Measurements from ENCODE around the gene CPNE4.

The CPNE4 gene

GRCh38 chr3:131881777-131882176 is 153.0 kb downstream of the CPNE4 start:
- FAIRE-seq, result no peak
- no peak for DNase-seq (ENCODE audit: insufficient read length, low spot score)
- TF ChIP-seq POU2F2 (IDR thresholded peaks at IDR 0.05; ENCODE audit: low read depth, low read length), result no peak
- no peak for TF ChIP-seq POLR2AphosphoS5 (IDR thresholded peaks at IDR 0.05; ENCODE audit: low read depth, low read length)
- no peak for TF ChIP-seq POLR2A (IDR thresholded peaks at IDR 0.05; ENCODE audit: low read depth, low read length)

GRCh38 chr3:131880948-131881347 is 153.9 kb downstream of the CPNE4 start:
- no peak for DNase-seq (ENCODE audit: insufficient read length, low spot score)
- FAIRE-seq, result no peak
- no peak for TF ChIP-seq POLR2A (IDR thresholded peaks at IDR 0.05; ENCODE audit: low read depth, low read length)
- TF ChIP-seq POU2F2 (IDR thresholded peaks at IDR 0.05; ENCODE audit: low read depth, low read length), result no peak
- TF ChIP-seq TAF1 (IDR thresholded peaks at IDR 0.05; ENCODE audit: low read depth, low read length), result no peak
- TF ChIP-seq SPI1 (IDR thresholded peaks at IDR 0.05; ENCODE audit: low read depth, low read length), result no peak
- TF ChIP-seq POLR2AphosphoS5 (IDR thresholded peaks at IDR 0.05; ENCODE audit: low read depth, low read length), result no peak

GRCh38 chr3:131868203-131868602 is 166.6 kb downstream of the CPNE4 start:
- TF ChIP-seq SPI1 (IDR thresholded peaks at IDR 0.05; ENCODE audit: low read depth, low read length), result no peak
- no peak for TF ChIP-seq PAX5 (IDR thresholded peaks at IDR 0.05; ENCODE audit: insufficient read depth, low read length, severe bottlenecking)
- TF ChIP-seq POU2F2 (IDR thresholded peaks at IDR 0.05; ENCODE audit: low read depth, low read length), result no peak
- TF ChIP-seq POLR2AphosphoS5 (IDR thresholded peaks at IDR 0.05; ENCODE audit: low read depth, low read length), result no peak
- TF ChIP-seq TAF1 (IDR thresholded peaks at IDR 0.05; ENCODE audit: low read depth, low read length), result no peak
- TF ChIP-seq POLR2A (IDR thresholded peaks at IDR 0.05; ENCODE audit: low read depth, low read length), result no peak
- DNase-seq (ENCODE audit: insufficient read length, low spot score) (no peak), FAIRE-seq (no peak)

GRCh38 chr3:131856171-131856570 is 178.6 kb downstream of the CPNE4 start:
- DNase-seq (ENCODE audit: insufficient read length, low spot score) (no peak), FAIRE-seq (no peak)
- TF ChIP-seq POU2F2 (IDR thresholded peaks at IDR 0.05; ENCODE audit: low read depth, low read length) (no peak), PAX5 (IDR thresholded peaks at IDR 0.05; ENCODE audit: insufficient read depth, low read length, severe bottlenecking) (no peak), POLR2A (IDR thresholded peaks at IDR 0.05; ENCODE audit: low read depth, low read length) (no peak), TAF1 (IDR thresholded peaks at IDR 0.05; ENCODE audit: low read depth, low read length) (no peak), SPI1 (IDR thresholded peaks at IDR 0.05; ENCODE audit: low read depth, low read length) (no peak), POLR2AphosphoS5 (IDR thresholded peaks at IDR 0.05; ENCODE audit: low read depth, low read length) (no peak)

GRCh38 chr3:131850223-131850622 is 184.6 kb downstream of the CPNE4 start:
- DNase-seq (ENCODE audit: insufficient read length, low spot score) (no peak), FAIRE-seq (no peak)
- TF ChIP-seq TAF1 (IDR thresholded peaks at IDR 0.05; ENCODE audit: low read depth, low read length) (no peak), POU2F2 (IDR thresholded peaks at IDR 0.05; ENCODE audit: low read depth, low read length) (no peak), PAX5 (IDR thresholded peaks at IDR 0.05; ENCODE audit: insufficient read depth, low read length, severe bottlenecking) (no peak), POLR2A (IDR thresholded peaks at IDR 0.05; ENCODE audit: low read depth, low read length) (no peak), SPI1 (IDR thresholded peaks at IDR 0.05; ENCODE audit: low read depth, low read length) (no peak), POLR2AphosphoS5 (IDR thresholded peaks at IDR 0.05; ENCODE audit: low read depth, low read length) (no peak)

GRCh38 chr3:131849616-131850015 is 185.2 kb downstream of the CPNE4 start:
- no peak for FAIRE-seq
- no peak for DNase-seq (ENCODE audit: insufficient read length, low spot score)
- TF ChIP-seq SPI1 (IDR thresholded peaks at IDR 0.05; ENCODE audit: low read depth, low read length), result no peak
- no peak for TF ChIP-seq PAX5 (IDR thresholded peaks at IDR 0.05; ENCODE audit: insufficient read depth, low read length, severe bottlenecking)
- TF ChIP-seq POLR2A (IDR thresholded peaks at IDR 0.05; ENCODE audit: low read depth, low read length), result no peak
- no peak for TF ChIP-seq POU2F2 (IDR thresholded peaks at IDR 0.05; ENCODE audit: low read depth, low read length)
- TF ChIP-seq POLR2AphosphoS5 (IDR thresholded peaks at IDR 0.05; ENCODE audit: low read depth, low read length), result no peak
- TF ChIP-seq TAF1 (IDR thresholded peaks at IDR 0.05; ENCODE audit: low read depth, low read length), result no peak

GRCh38 chr3:131847966-131848510 is 186.8 kb downstream of the CPNE4 start:
- TF ChIP-seq POU2F2 (IDR thresholded peaks at IDR 0.05; ENCODE audit: low read depth, low read length), result no peak
- TF ChIP-seq POLR2A (IDR thresholded peaks at IDR 0.05; ENCODE audit: low read depth, low read length), result no peak
- no peak for TF ChIP-seq POLR2AphosphoS5 (IDR thresholded peaks at IDR 0.05; ENCODE audit: low read depth, low read length)
- TF ChIP-seq PAX5 (IDR thresholded peaks at IDR 0.05; ENCODE audit: insufficient read depth, low read length, severe bottlenecking), result no peak
- no peak for TF ChIP-seq TAF1 (IDR thresholded peaks at IDR 0.05; ENCODE audit: low read depth, low read length)
- no peak for TF ChIP-seq SPI1 (IDR thresholded peaks at IDR 0.05; ENCODE audit: low read depth, low read length)
- DNase-seq (ENCODE audit: insufficient read length, low spot score) (no peak), FAIRE-seq (no peak)

- FAIRE-seq (no peak), DNase-seq (ENCODE audit: insufficient read length, low spot score) (no peak)
- no peak for TF ChIP-seq TAF1 (IDR thresholded peaks at IDR 0.05; ENCODE audit: low read depth, low read length)
Observed at GRCh38 chr3:131846296-131846924, 188.4 kb downstream of the CPNE4 start.

- DNase-seq (ENCODE audit: insufficient read length, low spot score) (no peak), FAIRE-seq (no peak)
- TF ChIP-seq SPI1 (IDR thresholded peaks at IDR 0.05; ENCODE audit: low read depth, low read length) (no peak), TAF1 (IDR thresholded peaks at IDR 0.05; ENCODE audit: low read depth, low read length) (no peak), PAX5 (IDR thresholded peaks at IDR 0.05; ENCODE audit: insufficient read depth, low read length, severe bottlenecking) (no peak), POLR2AphosphoS5 (IDR thresholded peaks at IDR 0.05; ENCODE audit: low read depth, low read length) (no peak), POU2F2 (IDR thresholded peaks at IDR 0.05; ENCODE audit: low read depth, low read length) (no peak), POLR2A (IDR thresholded peaks at IDR 0.05; ENCODE audit: low read depth, low read length) (no peak)
Observed at GRCh38 chr3:131843174-131843573, 191.6 kb downstream of the CPNE4 start.

- FAIRE-seq, result no peak
- no peak for DNase-seq (ENCODE audit: insufficient read length, low spot score)
- TF ChIP-seq TAF1 (IDR thresholded peaks at IDR 0.05; ENCODE audit: low read depth, low read length), result no peak
Observed at GRCh38 chr3:131840156-131840797, 194.5 kb downstream of the CPNE4 start.

Data from GM12891 (cell line).